Kidney (tissue), 14 donors: ENCODE measurements around the gene CSNK1G2. TPM values are rescaled to one million over a fixed set of nuclear protein-coding genes. Genes with fewer than 3 reads are reported as not detected.

Source experiments
- DNase-seq, 5 donors: peaks; one replicate each; pipeline ENCODE4 v3.0.0-alpha.2; 2013 to 2020
- FAIRE-seq: peaks from 2 replicates; lab custom pipeline; 2012; peaks lifted over from hg19 to GRCh38; lab: Jason Lieb, UNC
- H3K27ac ChIP-seq, 2 donors: one replicate each; pipeline ENCODE4 v1.7.0; 2013; ENCODE audit warnings: low read depth in 2 of 2, low read length in 2 of 2, inconsistent platforms in 1 of 2
- H3K27me3 ChIP-seq: one replicate; pipeline ENCODE4 v1.7.1; 2013; ENCODE audit warnings: low read length, inconsistent platforms; ENCODE audit not compliant: control insufficient read depth, insufficient read depth
- H3K36me3 ChIP-seq, 3 donors: one replicate each; pipeline versions ENCODE4 v1.7.0 to v1.7.1; 2013; ENCODE audit warnings: low read length in 3 of 3, control low read depth in 1 of 3, inconsistent platforms in 1 of 3; ENCODE audit not compliant: insufficient read depth in 3 of 3, control insufficient read depth in 2 of 3
- H3K4me1 ChIP-seq, 3 donors: one replicate each; pipeline versions ENCODE4 v1.7.0 to v1.7.1; 2013; ENCODE audit warnings: low read length in 3 of 3, inconsistent platforms in 1 of 3, low read depth in 1 of 3; ENCODE audit not compliant: control insufficient read depth in 2 of 3, insufficient read depth in 2 of 3
- H3K4me3 ChIP-seq, 3 donors: one replicate each; pipeline versions ENCODE4 v1.7.0 to v1.8.1; 2013; ENCODE audit warnings: low read length in 3 of 3, control low read depth in 1 of 3, inconsistent platforms in 1 of 3
- H3K9ac ChIP-seq, 3 donors: one replicate each; pipeline versions ENCODE4 v1.7.0 to v1.7.1; 2013; ENCODE audit warnings: low read length in 3 of 3, control low read depth in 1 of 3, inconsistent platforms in 1 of 3
- H3K9me3 ChIP-seq, 3 donors: one replicate each; pipeline versions ENCODE4 v1.7.0 to v1.7.1; 2013; ENCODE audit warnings: low read length in 3 of 3, control low read depth in 1 of 3, inconsistent platforms in 1 of 3; ENCODE audit not compliant: control insufficient read depth in 2 of 3, insufficient read depth in 1 of 3
- CTCF ChIP-seq: IDR thresholded peaks from 3 replicates; pipeline ENCODE4 v1.5.1; 2012; ENCODE audit warnings: mild to moderate bottlenecking, moderate library complexity, borderline replicate concordance; ENCODE audit not compliant: insufficient read depth; ENCODE audit errors: extremely low read depth
- intact Hi-C: fragments of 100-400 bp; cut with DNase I; formaldehyde crosslinking; loops from one replicate; pipeline ENCODE4 v1.11.1; 2022
- polyA plus RNA-seq: library from polyadenylated mRNA; stranded (reverse); fragments of 350-450 nt; fragmentation: Illumina TruSeq; extraction: RNeasy Lipid Tissue Mini Kit (QIAGEN cat#74804); gene quantifications from one replicate; pipeline ENCODE4 v1.2.3, GENCODE V29; 2014; ENCODE audit warnings: low read depth, low replicate concordance; ENCODE audit not compliant: insufficient read depth
- total RNA-seq: library from RNA; stranded (reverse); fragmentation: NEBNext Ultra II Directional; extraction: Animal tissue kit (Norgen Biotek cat#: 25700); gene quantifications from one replicate; pipeline ENCODE4 v1.2.1, GENCODE V29; 2021
- donor health status: control.
- donor health status: control.
- donor health status: control.
- donor health status: control.
- donor health status: control.
- donor health status: DM: yes; HTN: yes; CAD: no.
- donor health status: Normal renal cell carcinoma (clear cell type).

CSNK1G2 gene
- total and polyA plus RNA-seq, 2 donors from 2014 or later = 33.1 to 66.2 TPM

DNA sequence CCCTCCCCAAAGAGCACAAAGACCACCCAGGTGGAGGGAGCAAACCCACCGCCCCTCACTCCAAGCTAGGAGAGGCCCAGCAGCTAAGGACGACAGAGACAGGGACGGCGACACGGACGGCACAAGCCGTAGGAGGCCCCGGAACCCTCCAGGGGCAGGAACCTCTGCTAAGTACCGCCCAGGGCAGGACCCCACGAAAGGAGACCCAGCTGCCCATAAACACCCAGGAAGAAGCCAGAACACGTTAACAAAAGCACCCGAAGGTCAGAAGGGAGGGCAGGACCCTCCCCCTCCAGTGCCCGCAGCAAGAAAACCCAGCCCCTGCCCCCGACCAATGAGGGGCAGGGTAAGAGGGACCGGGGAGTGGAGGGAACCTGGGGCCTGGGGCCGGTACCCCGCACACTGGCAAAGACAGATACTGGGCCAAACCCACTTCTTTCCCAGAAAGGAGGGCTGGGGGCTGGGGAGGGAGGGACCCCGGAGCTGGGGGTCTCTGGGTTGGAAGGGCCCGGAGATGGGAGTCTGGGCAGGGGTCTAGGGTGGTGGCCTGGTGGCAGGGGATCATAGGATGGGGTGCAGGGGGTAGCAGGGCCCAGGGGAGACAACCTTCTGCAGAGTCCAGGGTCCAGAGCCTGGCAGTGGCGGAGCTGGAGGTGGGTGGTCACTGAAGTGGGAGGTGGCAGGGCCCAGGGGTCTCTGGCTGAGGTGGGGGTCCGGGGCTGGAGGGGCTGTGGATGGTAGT lies 72.1 kb downstream of the CSNK1G2 start:
- Histone ChIP-seq H3K4me1 (peaks cover 0 to 3% (median 0%) of the 10 kb centered on the region in 3 donors), H3K4me3 (no peak overlapping the region), H3K36me3 (no peaks in the 10 kb centered on the region), H3K9ac (no peak overlapping the region), H3K9me3 (no peaks in the 10 kb centered on the region), H3K27me3 (no peaks in the 10 kb centered on the region), H3K27ac (no peak overlapping the region)
- FAIRE-seq = no peak
- intact Hi-C loops = no loop called here
- DNase-seq = no peak
- no peak for TF ChIP-seq CTCF

DNA sequence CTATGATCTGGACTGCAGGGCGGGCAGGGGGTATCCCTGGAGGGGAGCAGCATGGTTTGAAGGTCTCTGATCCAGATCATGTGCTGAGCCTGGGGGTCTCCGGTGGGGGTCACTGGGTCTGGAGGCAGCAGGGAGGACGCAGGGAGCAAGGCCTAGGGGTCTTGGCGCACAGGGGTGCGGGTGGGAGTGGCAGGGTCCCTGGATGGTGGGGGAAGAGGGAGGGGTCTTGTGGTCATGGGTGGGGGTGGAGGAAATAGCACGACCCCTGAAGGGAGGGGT lies 72.7 kb downstream of the CSNK1G2 start:
- no peak for TF ChIP-seq CTCF
- Histone ChIP-seq H3K9me3 (no peaks in the 10 kb centered on the region), H3K4me3 (no peak overlapping the region), H3K4me1 (peaks cover 0 to 3% (median 0%) of the 10 kb centered on the region in 3 donors), H3K9ac (no peak overlapping the region), H3K27me3 (no peaks in the 10 kb centered on the region), H3K36me3 (no peaks in the 10 kb centered on the region), H3K27ac (no peak overlapping the region)
- FAIRE-seq (no peak), DNase-seq (no peak)
- intact Hi-C loops = no loop called here

GRCh38 chr19:2014131-2014571 lies 73.2 kb downstream of the CSNK1G2 start:
- no peak overlapping the region for H3K4me3 ChIP-seq
- H3K36me3 ChIP-seq = no peaks in the 10 kb centered on the region
- no peaks in the 10 kb centered on the region for H3K27me3 ChIP-seq
- FAIRE-seq = no peak
- peaks cover 0 to 3% (median 0%) of the 10 kb centered on the region in 3 donors for H3K4me1 ChIP-seq
- H3K9me3 ChIP-seq = no peaks in the 10 kb centered on the region
- no peak for TF ChIP-seq CTCF
- H3K27ac ChIP-seq = no peak overlapping the region
- intact Hi-C loops = no loop called here
- H3K9ac ChIP-seq = no peak overlapping the region
- peak in 2 of 5 donors; percentile 71 to 77 for DNase-seq
